H1 (cell line): ENCODE results near the gene SBF2. TPM values are rescaled to one million over a fixed set of nuclear protein-coding genes. Genes with fewer than 3 reads are reported as not detected.
"Not testable (repeated sequence)": the region's sequence is repeated elsewhere in the genome, so short reads cannot be mapped to it uniquely, and the experiment has no call there.

ENCODE experiments used
- CTCF ChIA-PET: fragments of 300-600 bp; sonication (Branson Sonifier 250); formaldehyde crosslinking; loops from one replicate; lab custom pipeline; 2021; ENCODE audit not compliant: partially characterized antibody; lab: Charles Lee
- POLR2A ChIA-PET: fragments of 300-600 bp; sonication (Branson Sonifier 250); formaldehyde crosslinking; loops from one replicate; lab custom pipeline; 2021; ENCODE audit warnings: inconsistent platforms; ENCODE audit not compliant: partially characterized antibody; lab: Charles Lee
- DNase-seq, 2 experiments: peaks; one replicate each; pipeline versions ENCODE4 v3.0.0 to v3.0.0-alpha.2; 2010 to 2022; ENCODE audit warnings: low spot score in 2 of 2, low read depth in 1 of 2, mixed read lengths in 1 of 2
- FAIRE-seq: peaks from 2 replicates; lab custom pipeline; 2011; peaks lifted over from hg19 to GRCh38; lab: Jason Lieb, UNC
- H2AFZ ChIP-seq: 2 replicates; pipeline ENCODE4 v1.8.1; 2012; ENCODE audit warnings: low read length, inconsistent platforms
- H2AK5ac ChIP-seq: 2 replicates; pipeline ENCODE4 v1.6.1; 2013; ENCODE audit warnings: low read depth, low read length
- H2BK120ac ChIP-seq: replicated peaks from 2 replicates; pipeline ENCODE3; 2013; ENCODE audit warnings: low read depth, low read length, inconsistent platforms
- H2BK12ac ChIP-seq: 2 replicates; pipeline ENCODE4 v1.6.1; 2013; ENCODE audit warnings: low read depth, low read length
- H2BK15ac ChIP-seq: 2 replicates; pipeline ENCODE4 v1.6.1; 2013; ENCODE audit warnings: low read length
- H2BK20ac ChIP-seq: 2 replicates; pipeline ENCODE4 v1.6.1; 2013; ENCODE audit warnings: low read length
- H2BK5ac ChIP-seq: 2 replicates; pipeline ENCODE4 v1.6.1; 2013; ENCODE audit warnings: low read depth, low read length
- H3K14ac ChIP-seq: 2 replicates; pipeline ENCODE4 v1.6.1; 2013; ENCODE audit warnings: inconsistent platforms; ENCODE audit not compliant: insufficient read length
- H3K18ac ChIP-seq: 2 replicates; pipeline ENCODE4 v1.6.1; 2013; ENCODE audit warnings: low read length; ENCODE audit errors: extremely low read depth
- H3K23ac ChIP-seq: 2 replicates; pipeline ENCODE4 v1.6.1; 2013; ENCODE audit warnings: inconsistent platforms; ENCODE audit not compliant: insufficient read length
- H3K23me2 ChIP-seq: 2 replicates; pipeline ENCODE4 v1.6.1; 2013; ENCODE audit warnings: low read depth, low read length
- H3K27ac ChIP-seq: 2 replicates; pipeline ENCODE4 v1.6.1; 2011; ENCODE audit warnings: low read depth, low read length, inconsistent platforms
- H3K27me3 ChIP-seq, 4 experiments: replicated peaks in 1 of 4; 1 replicate in 1 of 4; 2 replicates in 3 of 4; pipeline versions ENCODE4 v1.6.1 to v1.8.1; 2011 to 2013; ENCODE audit warnings: low read length in 3 of 4, mild to moderate bottlenecking in 3 of 4, inconsistent platforms in 2 of 4, mixed read lengths in 2 of 4, moderate library complexity in 1 of 4; ENCODE audit not compliant: control insufficient read depth in 3 of 4, insufficient read depth in 3 of 4; ENCODE audit errors: extremely low read depth in 1 of 4
- H3K36me3 ChIP-seq, 4 experiments: 2 replicates each; pipeline versions ENCODE4 v1.6.1 to v1.8.1; 2011 to 2013; ENCODE audit warnings: mild to moderate bottlenecking in 4 of 4, low read length in 3 of 4, moderate library complexity in 2 of 4, control low read depth in 1 of 4, inconsistent platforms in 1 of 4; ENCODE audit not compliant: insufficient read depth in 4 of 4, control insufficient read depth in 2 of 4
- H3K4ac ChIP-seq: replicated peaks from 2 replicates; pipeline ENCODE3; 2013; ENCODE audit warnings: low read length, low read depth, mixed read lengths, inconsistent platforms; ENCODE audit not compliant: insufficient read length
- H3K4me1 ChIP-seq, 4 experiments: replicated peaks in 1 of 4; 1 replicate in 1 of 4; 2 replicates in 3 of 4; pipeline versions ENCODE4 v1.6.1 to v1.8.1; 2011 to 2013; ENCODE audit warnings: low read length in 3 of 4, inconsistent platforms in 2 of 4, mixed read lengths in 1 of 4; ENCODE audit not compliant: insufficient read depth in 4 of 4, control insufficient read depth in 3 of 4
- H3K4me2 ChIP-seq, 2 experiments: 2 replicates each; pipeline versions ENCODE4 v1.6.1 to v1.8.1; 2011 to 2013; ENCODE audit warnings: low read depth in 2 of 2, low read length in 2 of 2, control low read depth in 1 of 2, inconsistent platforms in 1 of 2, mild to moderate bottlenecking in 1 of 2; ENCODE audit not compliant: insufficient read depth in 1 of 2
- H3K4me3 ChIP-seq, 4 experiments: fragments of 200-600, 300-600 bp in 1 of 4; sonication (generic), shearing (Covaris generic), sonication (Bioruptor Twin) in 1 of 4; 2 replicates each; pipeline versions ENCODE4 v1.5.1 to v1.8.1; 2011 to 2016; ENCODE audit warnings: low read length in 4 of 4, low read depth in 3 of 4, control low read depth in 2 of 4, inconsistent platforms in 2 of 4, mild to moderate bottlenecking in 2 of 4, mixed read lengths in 1 of 4, moderate library complexity in 1 of 4; ENCODE audit not compliant: insufficient read depth in 2 of 4; ENCODE audit errors: extremely low read depth in 1 of 4
- H3K56ac ChIP-seq: replicated peaks from 2 replicates; pipeline ENCODE3; 2013; ENCODE audit warnings: low read depth, mild to moderate bottlenecking, mixed read lengths, low read length, inconsistent platforms; ENCODE audit not compliant: insufficient read length
- H3K79me1 ChIP-seq: 2 replicates; pipeline ENCODE4 v1.6.1; 2013; ENCODE audit warnings: low read depth, low read length, control low read depth
- H3K79me2 ChIP-seq, 2 experiments: 2 replicates each; pipeline versions ENCODE4 v1.6.1 to v1.8.1; 2012 to 2013; ENCODE audit warnings: low read length in 2 of 2, mild to moderate bottlenecking in 2 of 2, inconsistent platforms in 1 of 2; ENCODE audit not compliant: insufficient read depth in 2 of 2, control insufficient read depth in 1 of 2
- H3K9ac ChIP-seq, 4 experiments: replicated peaks in 1 of 4; 1 replicate in 1 of 4; 2 replicates in 3 of 4; pipeline versions ENCODE4 v1.6.1 to v1.8.1; 2011 to 2013; ENCODE audit warnings: low read depth in 3 of 4, low read length in 3 of 4, control low read depth in 2 of 4, mild to moderate bottlenecking in 2 of 4, moderate library complexity in 2 of 4, inconsistent platforms in 1 of 4; ENCODE audit errors: extremely low read depth in 1 of 4
- H3K9me3 ChIP-seq, 2 experiments: 2 replicates each; pipeline versions ENCODE4 v1.6.1 to v1.8.1; 2012 to 2013; ENCODE audit warnings: mild to moderate bottlenecking in 2 of 2, moderate library complexity in 2 of 2, control low read depth in 1 of 2, inconsistent platforms in 1 of 2, low read depth in 1 of 2, low read length in 1 of 2, mixed read lengths in 1 of 2; ENCODE audit not compliant: insufficient read depth in 2 of 2
- H4K20me1 ChIP-seq, 2 experiments: replicated peaks in 1 of 2; 2 replicates each; pipeline versions ENCODE3 to v1.8.1; 2011 to 2013; ENCODE audit warnings: inconsistent platforms in 2 of 2, low read length in 2 of 2, mild to moderate bottlenecking in 1 of 2; ENCODE audit not compliant: insufficient read depth in 2 of 2, control insufficient read depth in 1 of 2
- H4K5ac ChIP-seq: 2 replicates; pipeline ENCODE4 v1.6.1; 2013; ENCODE audit warnings: low read length, low read depth, mixed read lengths, inconsistent platforms; ENCODE audit not compliant: insufficient read length
- H4K8ac ChIP-seq: 2 replicates; pipeline ENCODE4 v1.8.0; 2013; ENCODE audit warnings: mild to moderate bottlenecking, moderate library complexity, low read length, inconsistent platforms; ENCODE audit not compliant: insufficient read depth; ENCODE audit errors: extremely low read depth
- H4K91ac ChIP-seq: replicated peaks from 2 replicates; pipeline ENCODE3; 2013; ENCODE audit warnings: low read length, mixed read lengths, inconsistent platforms; ENCODE audit not compliant: insufficient read length
- WGBS, 2 experiments: shearing (Covaris generic) in 1 of 2; methylation state at CpG; one replicate each; pipeline versions ENCODE4 v1.1.6 to v1.1.7; 2013 to 2015; ENCODE audit warnings: low lambda C conversion rate in 2 of 2, mixed read lengths in 2 of 2, inconsistent platforms in 1 of 2, low coverage in 1 of 2, missing lambda C conversion rate in 1 of 2; ENCODE audit not compliant: insufficient replicate concordance in 2 of 2, insufficient coverage in 1 of 2, insufficient read length in 1 of 2; ENCODE audit errors: extremely low coverage in 1 of 2, missing lambda C conversion rate in 1 of 2; 5-methylcytosine and 5-hydroxymethylcytosine counted together
- polyA plus RNA-seq, 7 experiments: library from polyadenylated mRNA; depleted of rRNA in 3 of 7; stranded (reverse) in 5 of 7; unstranded in 2 of 7; fragments of >200 nt in 5 of 7; fragments of 200-250 nt in 2 of 7; gene quantifications; 1 replicate in 5 of 7; 2 replicates in 1 of 7; 4 replicates in 1 of 7; pipeline versions ENCODE4 v1.2.1 to v1.2.3, GENCODE V29; 2011 to 2013; ENCODE audit warnings: missing spikeins in 2 of 7, mixed read lengths in 2 of 7
- total RNA-seq: library from RNA; stranded (reverse); fragmentation: NEBNext Ultra II Directional; extraction: Animal tissue kit (Norgen Biotek cat#: 25700); gene quantifications from 2 replicates; pipeline ENCODE4 v1.2.1, GENCODE V29; 2021

The SBF2 gene
- total and polyA plus RNA-seq, 2 of the 8 experiments (the other 6 are each of a cell fraction or from before 2014, with no cell fraction given), result 36.7 to 50.5 TPM

DNA sequence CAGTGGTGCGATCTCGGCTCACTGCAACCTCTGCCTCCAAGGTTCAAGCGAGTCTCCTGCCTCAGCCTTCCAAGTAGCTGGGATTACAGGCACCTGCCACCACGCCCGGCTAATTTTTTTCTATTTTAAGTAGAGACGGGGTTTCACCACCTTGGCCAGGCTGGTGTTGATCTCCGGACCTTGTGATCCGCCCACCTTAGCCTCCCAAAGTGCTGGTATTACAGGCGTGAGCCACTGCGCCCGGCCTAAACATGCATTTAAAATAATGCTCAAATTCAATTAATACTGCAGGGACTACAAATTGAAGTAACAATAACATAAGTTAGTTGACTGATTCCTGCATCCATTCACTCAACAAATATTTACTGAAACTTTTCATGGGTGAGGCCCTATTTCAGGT, 354.9 kb downstream of the SBF2 start:
- H3K23ac ChIP-seq, H2BK15ac ChIP-seq, POLR2A ChIA-PET, H3K56ac ChIP-seq, H3K23me2 ChIP-seq, H3K27me3 ChIP-seq, H4K5ac ChIP-seq, H3K4me2 ChIP-seq, H2BK120ac ChIP-seq, FAIRE-seq, H3K36me3 ChIP-seq, H3K18ac ChIP-seq, H3K14ac ChIP-seq, H2BK12ac ChIP-seq, H4K91ac ChIP-seq, H2AK5ac ChIP-seq, DNase-seq, H3K79me2 ChIP-seq, H3K4ac ChIP-seq, H4K8ac ChIP-seq, H2BK20ac ChIP-seq, H4K20me1 ChIP-seq, H3K4me1 ChIP-seq, H3K79me1 ChIP-seq, H2AFZ ChIP-seq, H3K4me3 ChIP-seq, H3K27ac ChIP-seq, CTCF ChIA-PET, H2BK5ac ChIP-seq, H3K9me3 ChIP-seq, H3K9ac ChIP-seq: not testable (repeated sequence)
- WGBS, 2 experiments, result 92% methylated on average over 11 of the region's 11 CpGs; no CpG with 5 or more reads in 1 of the 2 experiments
